ENCODE data around the gene NTNG1. TPM values are rescaled to one million over a fixed set of nuclear protein-coding genes. Genes with fewer than 3 reads are reported as not detected.

The NTNG1 gene
- total RNA-seq, 5 donors from 2014 or later (not counting 1 experiment from before 2014, with no cell fraction given) = 0.13 TPM; not detected in 4

- Mint-ChIP-seq H3K9me3 (peaks cover 0 to 8% (median 3%) of the 10 kb centered on the region in 3 donors), H3K4me3 (no peak overlapping the region), H3K27ac (no peak overlapping the region), H3K27me3 (no peaks in the 10 kb centered on the region), H3K36me3 (no peaks in the 10 kb centered on the region), H3K4me1 (no peaks in the 10 kb centered on the region)
- Histone ChIP-seq H3K9me3 (no peaks in the 10 kb centered on the region), H3K27ac (ENCODE audit: low read length) (no peak overlapping the region), H3K36me3 (ENCODE audit: control insufficient read depth in 2 of 2, extremely low read depth in 1 of 2, insufficient read depth in 1 of 2, low read length in 1 of 2) (no peaks in the 10 kb centered on the region), H3K4me1 (ENCODE audit: control insufficient read depth in 1 of 2, extremely low read depth in 1 of 2, insufficient read depth in 2 of 2, low read length in 2 of 2) (no peaks in the 10 kb centered on the region), H3K27me3 (replicated peaks in 1 of 2; ENCODE audit: control insufficient read depth in 2 of 2, extremely low read depth in 1 of 2, insufficient read depth in 2 of 2, low read length in 1 of 2) (no peaks in the 10 kb centered on the region), H3K4me3 (ENCODE audit: control insufficient read depth in 1 of 2, extremely low read depth in 1 of 2, low read length in 1 of 2) (no peak overlapping the region)
- no peak for ATAC-seq (replicated peaks in 1 of 4)
- CTCF ChIA-PET = no interaction called here
- no peak for DNase-seq
- 100% methylated on average over 1 of the region's 3 CpGs for WGBS (ENCODE audit: insufficient coverage)
- POLR2A ChIA-PET = no interaction called here
Measured at GRCh38 chr1:107169615-107170014, 28.8 kb downstream of the NTNG1 start.

- no peaks in the 10 kb centered on the region for H3K27me3 ChIP-seq (replicated peaks in 1 of 2; ENCODE audit: control insufficient read depth in 2 of 2, extremely low read depth in 1 of 2, insufficient read depth in 2 of 2, low read length in 1 of 2)
- POLR2A ChIA-PET = no interaction called here
Measured at GRCh38 chr1:107171333-107171732, 30.5 kb downstream of the NTNG1 start.

GRCh38 chr1:107172450-107173170, 31.8 kb downstream of the NTNG1 start:
- Mint-ChIP-seq H3K27me3 (peaks cover 0 to under 1% of the 10 kb centered on the region in 2 donors), H3K36me3 (no peaks in the 10 kb centered on the region), H3K4me1 (no peaks in the 10 kb centered on the region), H3K27ac (no peak overlapping the region), H3K4me3 (no peak overlapping the region), H3K9me3 (no peaks in the 10 kb centered on the region)
- ATAC-seq (replicated peaks in 1 of 4) (no peak), DNase-seq (no peak)
- POLR2A ChIA-PET = no interaction called here
- H3K4me3 ChIP-seq (ENCODE audit: control insufficient read depth in 1 of 2, extremely low read depth in 1 of 2, low read length in 1 of 2) = no peak overlapping the region
- H3K4me1 ChIP-seq (ENCODE audit: control insufficient read depth in 1 of 2, extremely low read depth in 1 of 2, insufficient read depth in 2 of 2, low read length in 2 of 2) = no peaks in the 10 kb centered on the region
- no peak overlapping the region for H3K27ac ChIP-seq (ENCODE audit: low read length)
- H3K36me3 ChIP-seq (ENCODE audit: control insufficient read depth in 2 of 2, extremely low read depth in 1 of 2, insufficient read depth in 1 of 2, low read length in 1 of 2) = no peaks in the 10 kb centered on the region
- H3K9me3 ChIP-seq = no peaks in the 10 kb centered on the region
- CTCF ChIA-PET = no interaction called here
- 60% methylated on average over 1 of the region's 5 CpGs for WGBS (ENCODE audit: insufficient coverage)
- no peaks in the 10 kb centered on the region for H3K27me3 ChIP-seq (replicated peaks in 1 of 2; ENCODE audit: control insufficient read depth in 2 of 2, extremely low read depth in 1 of 2, insufficient read depth in 2 of 2, low read length in 1 of 2)

More at GRCh38 chr1:107171333-107171732, 30.5 kb downstream of the NTNG1 start:
- H3K36me3 ChIP-seq (ENCODE audit: control insufficient read depth in 2 of 2, extremely low read depth in 1 of 2, insufficient read depth in 1 of 2, low read length in 1 of 2) = no peaks in the 10 kb centered on the region
- no peak overlapping the region for H3K27ac ChIP-seq (ENCODE audit: low read length)
- Mint-ChIP-seq H3K27ac (no peak overlapping the region), H3K27me3 (no peaks in the 10 kb centered on the region), H3K36me3 (no peaks in the 10 kb centered on the region), H3K4me1 (no peaks in the 10 kb centered on the region), H3K9me3 (no peaks in the 10 kb centered on the region), H3K4me3 (no peak overlapping the region)
- ATAC-seq (replicated peaks in 1 of 4) (no peak), DNase-seq (no peak)
- 88% methylated on average over 4 of the region's 5 CpGs for WGBS (ENCODE audit: insufficient coverage)
- no peaks in the 10 kb centered on the region for H3K4me1 ChIP-seq (ENCODE audit: control insufficient read depth in 1 of 2, extremely low read depth in 1 of 2, insufficient read depth in 2 of 2, low read length in 2 of 2)
- H3K4me3 ChIP-seq (ENCODE audit: control insufficient read depth in 1 of 2, extremely low read depth in 1 of 2, low read length in 1 of 2) = no peak overlapping the region
- CTCF ChIA-PET = no interaction called here
- no peaks in the 10 kb centered on the region for H3K9me3 ChIP-seq

- no peak for DNase-seq
- ATAC-seq (replicated peaks in 1 of 4) = no peak
- no peaks in the 10 kb centered on the region for H3K27me3 ChIP-seq (replicated peaks in 1 of 2; ENCODE audit: control insufficient read depth in 2 of 2, extremely low read depth in 1 of 2, insufficient read depth in 2 of 2, low read length in 1 of 2)
- no CpG with 5 or more reads among the region's 1 CpG for WGBS (ENCODE audit: insufficient coverage)
- no peaks in the 10 kb centered on the region for H3K36me3 Mint-ChIP-seq
- no peak overlapping the region for H3K4me3 ChIP-seq (ENCODE audit: control insufficient read depth in 1 of 2, extremely low read depth in 1 of 2, low read length in 1 of 2)
- ChIA-PET CTCF (no interaction called here), POLR2A (no interaction called here)
- no peaks in the 10 kb centered on the region for H3K9me3 ChIP-seq
- no peak overlapping the region for H3K4me3 Mint-ChIP-seq
- no peaks in the 10 kb centered on the region for H3K4me1 ChIP-seq (ENCODE audit: control insufficient read depth in 1 of 2, extremely low read depth in 1 of 2, insufficient read depth in 2 of 2, low read length in 2 of 2)
- H3K27ac ChIP-seq (ENCODE audit: low read length) = no peak overlapping the region
- no peak overlapping the region for H3K27ac Mint-ChIP-seq
- H3K36me3 ChIP-seq (ENCODE audit: control insufficient read depth in 2 of 2, extremely low read depth in 1 of 2, insufficient read depth in 1 of 2, low read length in 1 of 2) = no peaks in the 10 kb centered on the region
- no peaks in the 10 kb centered on the region for H3K9me3 Mint-ChIP-seq
- peaks cover 2 to 8% of the 10 kb centered on the region in 2 donors for H3K27me3 Mint-ChIP-seq
- H3K4me1 Mint-ChIP-seq = no peaks in the 10 kb centered on the region
Measured at GRCh38 chr1:107175102-107175909, 34.5 kb downstream of the NTNG1 start.

- H3K27me3 Mint-ChIP-seq = peaks cover 2 to 23% of the 10 kb centered on the region in 2 donors
- Histone ChIP-seq H3K27me3 (replicated peaks in 1 of 2; ENCODE audit: control insufficient read depth in 2 of 2, extremely low read depth in 1 of 2, insufficient read depth in 2 of 2, low read length in 1 of 2) (no peaks in the 10 kb centered on the region), H3K36me3 (ENCODE audit: control insufficient read depth in 2 of 2, extremely low read depth in 1 of 2, insufficient read depth in 1 of 2, low read length in 1 of 2) (no peaks in the 10 kb centered on the region), H3K4me1 (ENCODE audit: control insufficient read depth in 1 of 2, extremely low read depth in 1 of 2, insufficient read depth in 2 of 2, low read length in 2 of 2) (no peaks in the 10 kb centered on the region), H3K9me3 (no peaks in the 10 kb centered on the region), H3K27ac (ENCODE audit: low read length) (no peak overlapping the region), H3K4me3 (ENCODE audit: control insufficient read depth in 1 of 2, extremely low read depth in 1 of 2, low read length in 1 of 2) (no peak overlapping the region)
- no peak for DNase-seq
- H3K27ac Mint-ChIP-seq = no peak overlapping the region
- H3K36me3 Mint-ChIP-seq = no peaks in the 10 kb centered on the region
- 50% methylated on average over 1 of the region's 5 CpGs for WGBS (ENCODE audit: insufficient coverage)
- ChIA-PET CTCF (no interaction called here), POLR2A (no interaction called here)
- H3K9me3 Mint-ChIP-seq = no peaks in the 10 kb centered on the region
- H3K4me1 Mint-ChIP-seq = no peaks in the 10 kb centered on the region
- no peak for ATAC-seq (replicated peaks in 1 of 4)
- H3K4me3 Mint-ChIP-seq = no peak overlapping the region
Measured at GRCh38 chr1:107181253-107181969, 40.6 kb downstream of the NTNG1 start.

- no peak overlapping the region for H3K27ac Mint-ChIP-seq
Measured at GRCh38 chr1:107183011-107183410, 42.2 kb downstream of the NTNG1 start.

More at GRCh38 chr1:107183011-107183410, 42.2 kb downstream of the NTNG1 start:
- no peaks in the 10 kb centered on the region for H3K36me3 ChIP-seq (ENCODE audit: control insufficient read depth in 2 of 2, extremely low read depth in 1 of 2, insufficient read depth in 1 of 2, low read length in 1 of 2)
- ChIA-PET POLR2A (no interaction called here), CTCF (no interaction called here)
- H3K36me3 Mint-ChIP-seq = no peaks in the 10 kb centered on the region
- ATAC-seq (replicated peaks in 1 of 4) (no peak), DNase-seq (no peak)
- peaks cover 0 to 19% of the 10 kb centered on the region in 2 donors for H3K27me3 Mint-ChIP-seq
- H3K27me3 ChIP-seq (replicated peaks in 1 of 2; ENCODE audit: control insufficient read depth in 2 of 2, extremely low read depth in 1 of 2, insufficient read depth in 2 of 2, low read length in 1 of 2) = no peaks in the 10 kb centered on the region
- no peak overlapping the region for H3K4me3 ChIP-seq (ENCODE audit: control insufficient read depth in 1 of 2, extremely low read depth in 1 of 2, low read length in 1 of 2)
- H3K4me1 ChIP-seq (ENCODE audit: control insufficient read depth in 1 of 2, extremely low read depth in 1 of 2, insufficient read depth in 2 of 2, low read length in 2 of 2) = no peaks in the 10 kb centered on the region
- H3K9me3 Mint-ChIP-seq = no peaks in the 10 kb centered on the region
- no peak overlapping the region for H3K27ac ChIP-seq (ENCODE audit: low read length)
- no peaks in the 10 kb centered on the region for H3K4me1 Mint-ChIP-seq
- no peak overlapping the region for H3K4me3 Mint-ChIP-seq
- no CpG with 5 or more reads among the region's 4 CpGs for WGBS (ENCODE audit: insufficient coverage)
- no peaks in the 10 kb centered on the region for H3K9me3 ChIP-seq
